ENCODE data around the gene FOXO3.

The FOXO3 gene

GRCh38 chr6:108594151-108594550 is 33.4 kb downstream of the FOXO3 start:
- H3K4me3 ChIP-seq (ENCODE audit: low read length), result no peak overlapping the region
- TF ChIP-seq EZH2phosphoT487 (IDR thresholded peaks at IDR 0.05; ENCODE audit: borderline replicate concordance, low read length), result no peak
- no peak for TF ChIP-seq CTCF (IDR thresholded peaks at IDR 0.05; ENCODE audit: low read depth, low read length, poor library complexity, severe bottlenecking)
- no peaks in the 10 kb centered on the region for H3K9me2 ChIP-seq (replicated peaks; ENCODE audit: control insufficient read depth, low read length)
- peaks cover 41% of the 10 kb centered on the region for H3K79me2 ChIP-seq (ENCODE audit: control insufficient read depth, low read length)
- H3K36me3 ChIP-seq (ENCODE audit: control insufficient read depth, low read length), result no peaks in the 10 kb centered on the region
- H3K4me2 ChIP-seq (ENCODE audit: low read length), result no peak overlapping the region
- H3K27me3 ChIP-seq (ENCODE audit: control insufficient read depth, low read length), result no peaks in the 10 kb centered on the region
- no peaks in the 10 kb centered on the region for H3K9me3 ChIP-seq (ENCODE audit: control insufficient read depth, insufficient read depth, low read length)
- no peaks in the 10 kb centered on the region for H4K20me1 ChIP-seq (ENCODE audit: control insufficient read depth, insufficient read depth, low read depth, low read length)
- peaks cover 38% of the 10 kb centered on the region for H3K4me1 ChIP-seq (ENCODE audit: control insufficient read depth, low read length)
- no peak overlapping the region for H3K27ac ChIP-seq (ENCODE audit: low read depth, low read length)
- no peaks in the 10 kb centered on the region; the same call in 1 of the 2 replicates for H3F3A ChIP-seq (ENCODE audit: control insufficient read depth, insufficient read depth)

GRCh38 chr6:108594640-108595039 is 33.9 kb downstream of the FOXO3 start:
- TF ChIP-seq CTCF (IDR thresholded peaks at IDR 0.05; ENCODE audit: low read depth, low read length, poor library complexity, severe bottlenecking), result no peak
- no peak for TF ChIP-seq EZH2phosphoT487 (IDR thresholded peaks at IDR 0.05; ENCODE audit: borderline replicate concordance, low read length)
- no peaks in the 10 kb centered on the region; the same call in 1 of the 2 replicates for H3F3A ChIP-seq (ENCODE audit: control insufficient read depth, insufficient read depth)
- no peaks in the 10 kb centered on the region for H4K20me1 ChIP-seq (ENCODE audit: control insufficient read depth, insufficient read depth, low read depth, low read length)
- no peak overlapping the region for H3K4me2 ChIP-seq (ENCODE audit: low read length)
- peaks cover 33% of the 10 kb centered on the region for H3K4me1 ChIP-seq (ENCODE audit: control insufficient read depth, low read length)
- no peak overlapping the region for H3K27ac ChIP-seq (ENCODE audit: low read depth, low read length)
- H3K9me3 ChIP-seq (ENCODE audit: control insufficient read depth, insufficient read depth, low read length), result no peaks in the 10 kb centered on the region
- H3K4me3 ChIP-seq (ENCODE audit: low read length), result no peak overlapping the region
- peaks cover 41% of the 10 kb centered on the region for H3K79me2 ChIP-seq (ENCODE audit: control insufficient read depth, low read length)
- no peaks in the 10 kb centered on the region for H3K36me3 ChIP-seq (ENCODE audit: control insufficient read depth, low read length)
- H3K9me2 ChIP-seq (replicated peaks; ENCODE audit: control insufficient read depth, low read length), result no peaks in the 10 kb centered on the region
- H3K27me3 ChIP-seq (ENCODE audit: control insufficient read depth, low read length), result no peaks in the 10 kb centered on the region

DNA sequence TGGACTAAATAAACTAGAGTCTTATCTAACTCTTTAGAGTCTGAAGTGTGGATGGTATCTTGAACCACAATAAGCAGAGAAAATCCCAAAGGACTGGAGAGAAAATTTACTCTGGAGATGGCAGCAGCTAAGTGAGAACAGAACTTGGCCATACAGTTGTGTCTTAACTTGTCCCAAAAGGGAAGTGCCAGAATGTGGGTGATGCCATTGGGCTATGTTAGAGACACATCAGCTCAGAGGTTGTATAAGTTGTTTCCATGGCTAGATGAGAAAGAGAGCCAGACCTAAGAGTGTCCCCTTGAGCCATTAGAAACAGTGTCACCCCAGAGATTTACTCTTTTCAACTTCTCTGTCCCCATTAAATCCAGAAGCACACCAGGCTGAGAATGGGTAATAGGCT is 36.2 kb downstream of the FOXO3 start:
- 0 out of 2 replicates have a peak overlapping the region, but pooled peaks have one; percentile 24 for H3K4me2 ChIP-seq (ENCODE audit: low read length)
- no peaks in the 10 kb centered on the region for H3K9me3 ChIP-seq (ENCODE audit: control insufficient read depth, insufficient read depth, low read length)
- no peaks in the 10 kb centered on the region for H3K27me3 ChIP-seq (ENCODE audit: control insufficient read depth, low read length)
- H3K36me3 ChIP-seq (ENCODE audit: control insufficient read depth, low read length), result no peaks in the 10 kb centered on the region
- no peak for TF ChIP-seq CTCF (IDR thresholded peaks at IDR 0.05; ENCODE audit: low read depth, low read length, poor library complexity, severe bottlenecking)
- no peak for TF ChIP-seq EZH2phosphoT487 (IDR thresholded peaks at IDR 0.05; ENCODE audit: borderline replicate concordance, low read length)
- no peak overlapping the region for H3K4me3 ChIP-seq (ENCODE audit: low read length)
- H3F3A ChIP-seq (ENCODE audit: control insufficient read depth, insufficient read depth), result no peaks in the 10 kb centered on the region; the same call in 1 of the 2 replicates
- H3K4me1 ChIP-seq (ENCODE audit: control insufficient read depth, low read length), result peaks cover 33% of the 10 kb centered on the region
- no peaks in the 10 kb centered on the region for H4K20me1 ChIP-seq (ENCODE audit: control insufficient read depth, insufficient read depth, low read depth, low read length)
- no peaks in the 10 kb centered on the region for H3K9me2 ChIP-seq (replicated peaks; ENCODE audit: control insufficient read depth, low read length)
- H3K27ac ChIP-seq (ENCODE audit: low read depth, low read length), result no peak overlapping the region
- peaks cover 41% of the 10 kb centered on the region for H3K79me2 ChIP-seq (ENCODE audit: control insufficient read depth, low read length)

Data from DOHH2 (cell line).